ENCODE measurements around the gene SKIDA1.

SKIDA1 gene

DNA sequence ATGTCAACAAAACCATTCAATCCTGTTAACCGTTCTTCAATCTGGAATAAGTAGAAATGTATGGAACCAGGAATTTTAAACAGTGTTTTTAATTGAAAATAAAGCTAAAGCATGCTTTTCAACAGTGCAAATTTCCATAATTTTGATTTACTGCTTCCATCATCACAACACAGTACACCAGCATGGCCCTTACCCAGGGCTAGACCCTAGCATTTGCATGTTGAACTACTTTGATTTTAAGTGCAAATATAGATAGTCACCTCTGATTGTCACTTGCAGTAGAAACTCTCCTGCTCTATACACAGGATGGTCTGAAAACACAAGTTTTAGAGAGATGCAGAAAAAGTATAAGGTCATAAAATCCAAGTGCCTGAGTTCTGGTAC lies 12.1 kb downstream of the SKIDA1 start:
- no peak overlapping the region for H3K27ac ChIP-seq
- TF ChIP-seq, protein P1, sequence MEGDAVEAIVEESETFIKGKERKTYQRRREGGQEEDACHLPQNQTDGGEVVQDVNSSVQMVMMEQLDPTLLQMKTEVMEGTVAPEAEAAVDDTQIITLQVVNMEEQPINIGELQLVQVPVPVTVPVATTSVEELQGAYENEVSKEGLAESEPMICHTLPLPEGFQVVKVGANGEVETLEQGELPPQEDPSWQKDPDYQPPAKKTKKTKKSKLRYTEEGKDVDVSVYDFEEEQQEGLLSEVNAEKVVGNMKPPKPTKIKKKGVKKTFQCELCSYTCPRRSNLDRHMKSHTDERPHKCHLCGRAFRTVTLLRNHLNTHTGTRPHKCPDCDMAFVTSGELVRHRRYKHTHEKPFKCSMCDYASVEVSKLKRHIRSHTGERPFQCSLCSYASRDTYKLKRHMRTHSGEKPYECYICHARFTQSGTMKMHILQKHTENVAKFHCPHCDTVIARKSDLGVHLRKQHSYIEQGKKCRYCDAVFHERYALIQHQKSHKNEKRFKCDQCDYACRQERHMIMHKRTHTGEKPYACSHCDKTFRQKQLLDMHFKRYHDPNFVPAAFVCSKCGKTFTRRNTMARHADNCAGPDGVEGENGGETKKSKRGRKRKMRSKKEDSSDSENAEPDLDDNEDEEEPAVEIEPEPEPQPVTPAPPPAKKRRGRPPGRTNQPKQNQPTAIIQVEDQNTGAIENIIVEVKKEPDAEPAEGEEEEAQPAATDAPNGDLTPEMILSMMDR (conservative IDR thresholded peaks at IDR 0.05; ENCODE audit: low read depth) = no peak
- ChIA-PET POLR2A (ENCODE audit: low non-redundant PET) (no interaction called here), CTCF (no interaction called here)
- no peak for DNase-seq (ENCODE audit: low spot score)

DNA sequence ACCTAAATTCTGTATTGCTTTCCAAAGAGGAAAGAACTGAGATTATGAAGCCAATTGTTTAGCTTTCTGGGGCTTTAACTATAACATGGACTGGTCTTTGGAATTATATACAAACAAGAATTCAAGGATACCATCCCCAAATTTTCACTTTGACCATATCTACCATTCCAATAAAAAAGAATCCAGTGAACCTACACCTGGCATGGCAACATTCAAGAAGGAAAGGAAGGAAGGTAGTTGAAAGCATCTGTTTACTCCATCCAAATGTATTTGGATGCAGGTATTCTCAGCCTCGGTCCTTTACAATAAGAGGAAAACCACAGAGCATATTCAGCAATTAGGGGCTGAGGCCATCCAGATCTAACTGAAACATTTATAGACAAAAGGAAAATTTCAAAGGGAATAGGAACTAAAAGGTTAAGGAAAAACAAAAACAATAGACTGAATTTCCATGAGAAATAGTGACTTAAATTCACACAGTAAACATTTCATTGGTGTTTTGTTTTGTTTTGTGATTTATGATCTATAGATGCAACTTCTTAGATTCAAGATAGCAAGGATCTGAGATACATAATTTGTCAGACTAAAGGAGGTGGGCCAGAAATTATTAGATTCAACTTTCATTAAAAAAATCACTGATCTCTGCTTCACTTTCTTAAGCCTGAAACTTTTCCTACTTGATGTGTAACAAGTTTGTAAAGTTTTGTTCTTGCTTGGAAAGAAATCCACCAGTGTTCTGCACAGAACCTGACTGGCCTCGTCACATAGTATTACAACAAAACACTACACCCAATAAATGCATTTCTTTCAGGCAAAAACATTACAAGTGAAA lies 12.7 kb downstream of the SKIDA1 start:
- ChIA-PET CTCF (no interaction called here), POLR2A (ENCODE audit: low non-redundant PET) (no interaction called here)
- TF ChIP-seq, protein P1 (conservative IDR thresholded peaks at IDR 0.05; ENCODE audit: low read depth) = no peak
- no peak for DNase-seq (ENCODE audit: low spot score)
- no peak overlapping the region for H3K27ac ChIP-seq

DNA sequence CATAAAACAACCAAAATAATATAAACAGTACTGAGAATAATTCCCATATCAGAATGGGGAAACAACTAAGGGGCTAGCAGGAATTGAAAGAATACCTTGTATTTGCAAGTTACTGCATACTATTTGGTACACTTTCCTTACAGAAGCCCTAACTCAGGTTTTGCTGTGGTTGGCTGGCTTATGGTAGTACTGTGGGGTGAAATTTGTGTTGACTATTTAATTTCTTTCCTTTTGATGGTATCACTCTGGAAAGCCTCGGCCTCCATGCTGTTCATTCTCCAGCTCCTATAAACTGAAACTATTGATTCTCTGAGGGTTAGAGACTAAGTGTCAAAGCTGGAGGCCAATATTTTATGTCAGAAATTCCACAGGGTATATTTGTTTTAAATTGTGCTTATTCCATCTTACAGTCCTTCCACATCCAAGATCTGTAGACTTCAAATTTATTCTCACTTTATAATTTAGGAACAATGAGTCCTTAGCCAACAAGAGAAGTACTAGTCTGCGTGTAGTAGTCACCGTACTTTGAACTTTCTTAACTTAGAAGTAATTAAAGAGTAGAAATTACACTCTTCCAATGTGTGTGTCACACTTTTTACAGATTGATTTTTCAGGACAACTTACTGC lies 13.4 kb downstream of the SKIDA1 start:
- TF ChIP-seq, protein P1 (conservative IDR thresholded peaks at IDR 0.05; ENCODE audit: low read depth) = no peak
- H3K27ac ChIP-seq = no peak overlapping the region
- DNase-seq (ENCODE audit: low spot score) = no peak
- CTCF ChIA-PET = no interaction called here
- POLR2A ChIA-PET (ENCODE audit: low non-redundant PET) = no interaction called here

DNA sequence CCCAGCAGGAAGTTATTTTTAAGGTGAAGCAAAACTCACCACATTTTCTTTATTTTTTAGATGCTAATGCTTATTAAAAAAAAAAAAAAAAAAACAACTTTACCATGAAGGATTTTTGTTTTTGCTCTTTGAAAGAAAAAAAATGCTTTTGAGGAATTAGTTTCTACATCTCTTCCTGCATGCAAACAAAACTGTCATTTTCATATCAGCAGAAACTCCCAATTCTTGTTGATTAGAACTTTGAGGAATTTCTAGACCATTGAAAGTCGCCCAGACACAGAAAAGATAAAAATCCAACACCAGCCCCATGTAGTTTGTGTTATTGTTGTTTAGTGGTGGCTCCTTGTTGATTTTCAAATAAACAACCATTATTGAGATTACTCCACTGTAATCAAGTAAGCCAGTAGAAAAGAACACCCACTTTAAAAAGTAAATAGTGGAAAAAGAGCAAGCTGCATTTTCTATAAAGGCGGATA lies 14.3 kb downstream of the SKIDA1 start:
- CTCF ChIA-PET = interaction anchor here (0.6 kb wide), 1 partner anchor 161 kb away, joined by 3 read pairs; no protein-coding TSS in a partner anchor
- TF ChIP-seq, protein P1 (conservative IDR thresholded peaks at IDR 0.05; ENCODE audit: low read depth) = no peak
- POLR2A ChIA-PET (ENCODE audit: low non-redundant PET) = no interaction called here
- no peak overlapping the region for H3K27ac ChIP-seq
- DNase-seq (ENCODE audit: low spot score) = no peak

GRCh38 chr10:21510241-21511094 lies 15.0 kb downstream of the SKIDA1 start:
- H3K27ac ChIP-seq = no peak overlapping the region
- TF ChIP-seq, protein P1 (conservative IDR thresholded peaks at IDR 0.05; ENCODE audit: low read depth) = no peak
- ChIA-PET CTCF (interaction anchor here (0.6 kb wide), 2 partner anchors 162 to 602 kb away, joined by 3 to 7 read pairs; no protein-coding TSS in a partner anchor), POLR2A (ENCODE audit: low non-redundant PET) (no interaction called here)
- no peak for DNase-seq (ENCODE audit: low spot score)
